ENCODE results near the gene UPF1. TPM values are rescaled to one million over a fixed set of nuclear protein-coding genes. Genes with fewer than 3 reads are reported as not detected.
A peak's percentile ranks its signal among the peaks of the same experiment; 100 is the strongest.

UPF1 gene
- polyA plus RNA-seq, 1 of the 3 experiments (the other 2 are of a cell fraction): 33.3 TPM

GRCh38 chr19:18792661-18793060 is 39.1 kb upstream of the UPF1 start:
- POLR2A ChIA-PET: no interaction called here
- H3K27ac ChIP-seq (ENCODE audit: low read depth in 2 of 2, low read length in 1 of 2): no peak overlapping the region
- H3K79me2 ChIP-seq (ENCODE audit: insufficient read depth): no peaks in the 10 kb centered on the region
- H3K9me3 ChIP-seq: no peaks in the 10 kb centered on the region
- no peak overlapping the region for H3K4me3 ChIP-seq (ENCODE audit: low read depth in 2 of 2, low read length in 1 of 2)
- H3K27me3 ChIP-seq (ENCODE audit: insufficient read depth): peaks cover 52% of the 10 kb centered on the region
- CTCF ChIA-PET: interaction anchor here (1.4 to 1.6 kb wide), 2 partner anchors 54 to 55 kb away, joined by 4 to 5 read pairs; no protein-coding TSS in a partner anchor
- H3F3A ChIP-seq (replicated peaks; ENCODE audit: insufficient read depth): peaks cover 4% of the 10 kb centered on the region
- H2AFZ ChIP-seq (ENCODE audit: low read depth): no peak overlapping the region
- H4K20me1 ChIP-seq (ENCODE audit: insufficient read depth): no peaks in the 10 kb centered on the region
- peaks cover 0 to 6% of the 10 kb centered on the region in 2 experiments; a peak in 1 of 4 replicates for H3K4me1 ChIP-seq (ENCODE audit: control insufficient read depth in 1 of 2, insufficient read depth in 2 of 2, low read depth in 1 of 2, low read length in 1 of 2)
- H3K36me3 ChIP-seq (replicated peaks in 1 of 2; ENCODE audit: control insufficient read depth in 1 of 2, insufficient read depth in 2 of 2, low read length in 1 of 2): no peaks in the 10 kb centered on the region
- TF ChIP-seq ELF1 (IDR thresholded peaks at IDR 0.05) (no peak), TCF12 (IDR thresholded peaks at IDR 0.05) (no peak), RAD21 (IDR thresholded peaks at IDR 0.05; ENCODE audit: low read length) (no peak), CHD2 (IDR thresholded peaks at IDR 0.05; ENCODE audit: low read length, partially characterized antibody) (no peak), RXRA (IDR thresholded peaks at IDR 0.05; ENCODE audit: borderline replicate concordance, low read depth) (no peak), TEAD4 (IDR thresholded peaks at IDR 0.05; ENCODE audit: borderline replicate concordance, insufficient read depth) (no peak), NRF1 (IDR thresholded peaks at IDR 0.05; ENCODE audit: low read depth, low read length) (no peak)
- TF ChIP-seq, protein P1, sequence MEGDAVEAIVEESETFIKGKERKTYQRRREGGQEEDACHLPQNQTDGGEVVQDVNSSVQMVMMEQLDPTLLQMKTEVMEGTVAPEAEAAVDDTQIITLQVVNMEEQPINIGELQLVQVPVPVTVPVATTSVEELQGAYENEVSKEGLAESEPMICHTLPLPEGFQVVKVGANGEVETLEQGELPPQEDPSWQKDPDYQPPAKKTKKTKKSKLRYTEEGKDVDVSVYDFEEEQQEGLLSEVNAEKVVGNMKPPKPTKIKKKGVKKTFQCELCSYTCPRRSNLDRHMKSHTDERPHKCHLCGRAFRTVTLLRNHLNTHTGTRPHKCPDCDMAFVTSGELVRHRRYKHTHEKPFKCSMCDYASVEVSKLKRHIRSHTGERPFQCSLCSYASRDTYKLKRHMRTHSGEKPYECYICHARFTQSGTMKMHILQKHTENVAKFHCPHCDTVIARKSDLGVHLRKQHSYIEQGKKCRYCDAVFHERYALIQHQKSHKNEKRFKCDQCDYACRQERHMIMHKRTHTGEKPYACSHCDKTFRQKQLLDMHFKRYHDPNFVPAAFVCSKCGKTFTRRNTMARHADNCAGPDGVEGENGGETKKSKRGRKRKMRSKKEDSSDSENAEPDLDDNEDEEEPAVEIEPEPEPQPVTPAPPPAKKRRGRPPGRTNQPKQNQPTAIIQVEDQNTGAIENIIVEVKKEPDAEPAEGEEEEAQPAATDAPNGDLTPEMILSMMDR (IDR thresholded peaks at IDR 0.05): no peak
- TF ChIP-seq, protein P2, sequence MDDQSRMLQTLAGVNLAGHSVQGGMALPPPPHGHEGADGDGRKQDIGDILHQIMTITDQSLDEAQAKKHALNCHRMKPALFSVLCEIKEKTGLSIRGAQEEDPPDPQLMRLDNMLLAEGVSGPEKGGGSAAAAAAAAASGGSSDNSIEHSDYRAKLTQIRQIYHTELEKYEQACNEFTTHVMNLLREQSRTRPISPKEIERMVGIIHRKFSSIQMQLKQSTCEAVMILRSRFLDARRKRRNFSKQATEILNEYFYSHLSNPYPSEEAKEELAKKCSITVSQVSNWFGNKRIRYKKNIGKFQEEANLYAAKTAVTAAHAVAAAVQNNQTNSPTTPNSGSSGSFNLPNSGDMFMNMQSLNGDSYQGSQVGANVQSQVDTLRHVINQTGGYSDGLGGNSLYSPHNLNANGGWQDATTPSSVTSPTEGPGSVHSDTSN (IDR thresholded peaks at IDR 0.05): no peak
- TF ChIP-seq, protein P3, sequence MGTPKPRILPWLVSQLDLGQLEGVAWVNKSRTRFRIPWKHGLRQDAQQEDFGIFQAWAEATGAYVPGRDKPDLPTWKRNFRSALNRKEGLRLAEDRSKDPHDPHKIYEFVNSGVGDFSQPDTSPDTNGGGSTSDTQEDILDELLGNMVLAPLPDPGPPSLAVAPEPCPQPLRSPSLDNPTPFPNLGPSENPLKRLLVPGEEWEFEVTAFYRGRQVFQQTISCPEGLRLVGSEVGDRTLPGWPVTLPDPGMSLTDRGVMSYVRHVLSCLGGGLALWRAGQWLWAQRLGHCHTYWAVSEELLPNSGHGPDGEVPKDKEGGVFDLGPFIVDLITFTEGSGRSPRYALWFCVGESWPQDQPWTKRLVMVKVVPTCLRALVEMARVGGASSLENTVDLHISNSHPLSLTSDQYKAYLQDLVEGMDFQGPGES (IDR thresholded peaks at IDR 0.05; ENCODE audit: low read depth, low read length): no peak
- H3K9me2 ChIP-seq: no peaks in the 10 kb centered on the region
- no peak overlapping the region for H3K9ac ChIP-seq
- H3K4me2 ChIP-seq: no peak overlapping the region
- DNase-seq: no peak
- WGBS (ENCODE audit: low lambda C conversion rate): 50% methylated on average over 3 of the region's 3 CpGs

DNA sequence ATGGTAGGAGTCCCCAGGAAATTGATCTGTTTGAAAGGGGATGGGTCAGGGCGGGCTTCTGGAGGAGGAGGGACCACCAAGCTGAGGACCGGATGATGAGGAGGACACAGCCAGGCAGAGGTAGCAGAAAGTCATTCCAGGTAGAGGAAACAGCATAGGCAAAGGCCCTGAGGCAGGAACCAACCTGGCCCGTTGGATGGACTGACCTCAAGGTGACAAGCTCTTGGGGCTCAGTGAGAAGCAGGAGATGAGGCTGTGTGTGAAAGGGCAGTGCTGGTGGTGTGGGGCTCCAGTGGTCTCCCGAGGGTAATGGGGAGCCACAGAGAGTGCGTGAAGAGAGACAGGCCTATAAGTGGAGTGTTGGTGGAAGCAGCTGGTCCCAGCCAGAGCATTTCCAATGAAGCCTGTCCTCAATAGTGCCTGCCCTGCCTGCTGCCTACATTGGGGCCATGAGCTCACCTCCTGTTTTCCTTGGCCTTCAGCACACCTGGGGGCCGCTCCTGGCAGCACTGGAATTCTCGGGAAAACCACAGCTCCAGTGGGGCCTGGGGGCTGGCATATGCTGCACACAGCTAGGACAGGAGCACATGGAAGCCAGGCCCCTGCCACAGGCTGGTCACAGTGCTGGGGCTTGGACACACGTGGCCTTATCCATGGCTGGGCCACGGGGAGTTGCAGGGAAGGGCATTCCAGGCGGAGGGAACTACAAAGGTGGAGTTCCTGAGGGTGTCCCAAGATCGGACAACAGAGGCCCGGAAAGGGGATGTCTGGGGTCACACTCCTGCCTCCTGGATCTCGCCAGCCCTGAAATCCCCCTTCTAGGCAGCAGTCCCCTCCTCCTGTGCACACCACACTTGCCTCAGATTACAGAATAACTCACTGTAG is 38.4 kb upstream of the UPF1 start:
- peak; percentile 36 for DNase-seq
- Histone ChIP-seq H4K20me1 (ENCODE audit: insufficient read depth) (no peaks in the 10 kb centered on the region), H3K27ac (ENCODE audit: low read depth in 2 of 2, low read length in 1 of 2) (no peak overlapping the region), H3K9me2 (no peaks in the 10 kb centered on the region), H3K4me3 (ENCODE audit: low read depth in 2 of 2, low read length in 1 of 2) (no peak overlapping the region), H3K9me3 (no peaks in the 10 kb centered on the region), H3K9ac (no peak overlapping the region), H2AFZ (ENCODE audit: low read depth) (no peak overlapping the region), H3K4me1 (ENCODE audit: control insufficient read depth in 1 of 2, insufficient read depth in 2 of 2, low read depth in 1 of 2, low read length in 1 of 2) (peaks cover 0 to 6% of the 10 kb centered on the region in 2 experiments; a peak in 1 of 4 replicates), H3K27me3 (ENCODE audit: insufficient read depth) (peaks cover 45% of the 10 kb centered on the region), H3K36me3 (replicated peaks in 1 of 2; ENCODE audit: control insufficient read depth in 1 of 2, insufficient read depth in 2 of 2, low read length in 1 of 2) (no peaks in the 10 kb centered on the region), H3K4me2 (no peak overlapping the region), H3F3A (replicated peaks; ENCODE audit: insufficient read depth) (peaks cover 4% of the 10 kb centered on the region), H3K79me2 (ENCODE audit: insufficient read depth) (no peaks in the 10 kb centered on the region)
- POLR2A ChIA-PET: interaction anchor here (1.1 kb wide), 1 partner anchor 38 kb away, joined by 3 read pairs; the partner anchor contains the start of gene UPF1
- 77% methylated on average over 11 of the region's 13 CpGs for WGBS (ENCODE audit: low lambda C conversion rate)
- CTCF ChIA-PET: interaction anchor here (1.4 to 1.6 kb wide), 2 partner anchors 53 to 55 kb away, joined by 4 to 5 read pairs; no protein-coding TSS in a partner anchor
- TF ChIP-seq, protein P4, sequence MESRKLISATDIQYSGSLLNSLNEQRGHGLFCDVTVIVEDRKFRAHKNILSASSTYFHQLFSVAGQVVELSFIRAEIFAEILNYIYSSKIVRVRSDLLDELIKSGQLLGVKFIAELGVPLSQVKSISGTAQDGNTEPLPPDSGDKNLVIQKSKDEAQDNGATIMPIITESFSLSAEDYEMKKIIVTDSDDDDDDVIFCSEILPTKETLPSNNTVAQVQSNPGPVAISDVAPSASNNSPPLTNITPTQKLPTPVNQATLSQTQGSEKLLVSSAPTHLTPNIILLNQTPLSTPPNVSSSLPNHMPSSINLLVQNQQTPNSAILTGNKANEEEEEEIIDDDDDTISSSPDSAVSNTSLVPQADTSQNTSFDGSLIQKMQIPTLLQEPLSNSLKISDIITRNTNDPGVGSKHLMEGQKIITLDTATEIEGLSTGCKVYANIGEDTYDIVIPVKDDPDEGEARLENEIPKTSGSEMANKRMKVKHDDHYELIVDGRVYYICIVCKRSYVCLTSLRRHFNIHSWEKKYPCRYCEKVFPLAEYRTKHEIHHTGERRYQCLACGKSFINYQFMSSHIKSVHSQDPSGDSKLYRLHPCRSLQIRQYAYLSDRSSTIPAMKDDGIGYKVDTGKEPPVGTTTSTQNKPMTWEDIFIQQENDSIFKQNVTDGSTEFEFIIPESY (IDR thresholded peaks at IDR 0.05; ENCODE audit: borderline replicate concordance, low read depth): no peak
- TF ChIP-seq FOXJ3 (CRISPR knock-in tag; IDR thresholded peaks at IDR 0.05) (no peak), EZH2phosphoT487 (IDR thresholded peaks at IDR 0.05; ENCODE audit: borderline replicate concordance, low read depth) (no peak), FOSL2 (IDR thresholded peaks at IDR 0.05; ENCODE audit: borderline replicate concordance, low read depth) (no peak), NRF1 (IDR thresholded peaks at IDR 0.05; ENCODE audit: low read depth, low read length) (no peak), MEF2A (IDR thresholded peaks at IDR 0.05; ENCODE audit: borderline replicate concordance, low read depth) (no peak), TAF1 (IDR thresholded peaks at IDR 0.05; ENCODE audit: borderline replicate concordance, low read depth, low read length) (no peak), RCOR1 (IDR thresholded peaks at IDR 0.05; ENCODE audit: low read length) (no peak), POLR2AphosphoS5 (IDR thresholded peaks at IDR 0.05; ENCODE audit: low read depth, low read length) (no peak), JUND (IDR thresholded peaks at IDR 0.05) (no peak), RAD21 (IDR thresholded peaks at IDR 0.05; ENCODE audit: low read length) (no peak)
- TF ChIP-seq, protein P5, sequence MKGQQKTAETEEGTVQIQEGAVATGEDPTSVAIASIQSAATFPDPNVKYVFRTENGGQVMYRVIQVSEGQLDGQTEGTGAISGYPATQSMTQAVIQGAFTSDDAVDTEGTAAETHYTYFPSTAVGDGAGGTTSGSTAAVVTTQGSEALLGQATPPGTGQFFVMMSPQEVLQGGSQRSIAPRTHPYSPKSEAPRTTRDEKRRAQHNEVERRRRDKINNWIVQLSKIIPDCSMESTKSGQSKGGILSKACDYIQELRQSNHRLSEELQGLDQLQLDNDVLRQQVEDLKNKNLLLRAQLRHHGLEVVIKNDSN (IDR thresholded peaks at IDR 0.05; ENCODE audit: borderline replicate concordance, low read depth): no peak

Measured in SK-N-SH (cell line).